B cell (primary cell): ENCODE measurements around the gene TAF1B. TPM values are rescaled to one million over a fixed set of nuclear protein-coding genes. Genes with fewer than 3 reads are reported as not detected.

Experiments used
- ATAC-seq: fragments of 200-7000 bp; cut with Tn5 transposase; one replicate; pipeline ENCODE4 v1.10.0; 2021; ENCODE audit warnings: low read depth, mild to moderate bottlenecking, moderate number of reproducible peaks, moderate library complexity
- CTCF ChIA-PET: fragments of 350-600 bp; sonication (Branson Sonifier 250); formaldehyde crosslinking; loops from one replicate; lab custom pipeline; 2021; ENCODE audit warnings: antibody characterized with exemption, inconsistent platforms; lab: Charles Lee
- POLR2A ChIA-PET: fragments of 350-600 bp; sonication (Branson Sonifier 250); formaldehyde crosslinking; loops from one replicate; lab custom pipeline; 2021; ENCODE audit warnings: antibody characterized with exemption; lab: Charles Lee
- DNase-seq: peaks from one replicate; pipeline ENCODE4 v3.0.0; 2013
- H2AFZ ChIP-seq: 2 replicates; pipeline ENCODE4 v1.6.1; 2012; ENCODE audit warnings: mild to moderate bottlenecking, low read depth, low read length; ENCODE audit not compliant: insufficient read depth, poor library complexity, severe bottlenecking
- H3K27ac ChIP-seq, 2 donors: 1 replicate in 1 of 2; 2 replicates in 1 of 2; pipeline ENCODE4 v1.5.1; 2012 to 2013; ENCODE audit warnings: low read length in 2 of 2, mild to moderate bottlenecking in 2 of 2, moderate library complexity in 1 of 2
- H3K27me3 ChIP-seq, 4 experiments: fragments of 200-600 bp in 1 of 4; sonication (generic) in 1 of 4; replicated peaks in 1 of 4; 1 replicate in 2 of 4; 2 replicates in 2 of 4; pipeline versions ENCODE4 v1.6.1 to v1.7.0; 2013 to 2016; ENCODE audit warnings: low read length in 3 of 4, mild to moderate bottlenecking in 2 of 4, mixed read lengths in 1 of 4, moderate library complexity in 1 of 4; ENCODE audit not compliant: insufficient read depth in 4 of 4, control insufficient read depth in 3 of 4; ENCODE audit errors: control extremely low read depth in 1 of 4
- H3K36me3 ChIP-seq, 2 experiments: replicated peaks in 1 of 2; 1 replicate in 1 of 2; 2 replicates in 1 of 2; pipeline versions ENCODE4 v1.6.1 to v1.7.1; 2013; ENCODE audit warnings: low read length in 1 of 2; ENCODE audit not compliant: insufficient read depth in 2 of 2, control insufficient read depth in 1 of 2; ENCODE audit errors: control extremely low read depth in 1 of 2, extremely low read depth in 1 of 2
- H3K4me1 ChIP-seq, 2 donors: fragments of 200-600 bp in 1 of 2; sonication (generic) in 1 of 2; 1 replicate in 1 of 2; 2 replicates in 1 of 2; pipeline versions ENCODE4 v1.5.1 to v1.6.1; 2013 to 2017; ENCODE audit warnings: low read length in 2 of 2; ENCODE audit not compliant: control insufficient read depth in 2 of 2, insufficient read depth in 2 of 2
- H3K4me2 ChIP-seq: replicated peaks from 2 replicates; pipeline ENCODE3; 2012; ENCODE audit warnings: mild to moderate bottlenecking, low read depth, low read length; ENCODE audit not compliant: poor library complexity, severe bottlenecking
- H3K4me3 ChIP-seq, 5 experiments: fragments of 200-600 bp in 1 of 5; sonication (generic) in 1 of 5; 1 replicate in 3 of 5; 2 replicates in 2 of 5; pipeline versions ENCODE4 v1.5.1 to v1.7.0; 2011 to 2016; ENCODE audit warnings: low read length in 4 of 5, mild to moderate bottlenecking in 4 of 5, low read depth in 2 of 5, control low read depth in 1 of 5, moderate library complexity in 1 of 5; ENCODE audit not compliant: insufficient read depth in 1 of 5; ENCODE audit errors: control extremely low read depth in 1 of 5, extremely low read depth in 1 of 5
- H3K79me2 ChIP-seq: fragments of 200-600 bp; sonication (generic); one replicate; pipeline ENCODE4 v1.6.0; 2016; ENCODE audit warnings: low read length; ENCODE audit not compliant: control insufficient read depth, insufficient read depth
- H3K9ac ChIP-seq: fragments of 200-600 bp; sonication (generic); 2 replicates; pipeline ENCODE4 v1.6.1; 2017; ENCODE audit warnings: mild to moderate bottlenecking, low read length, moderate library complexity
- H3K9me3 ChIP-seq, 3 donors: one replicate each; pipeline versions ENCODE4 v1.6.1 to v1.7.1; 2013; ENCODE audit warnings: low read length in 2 of 3; ENCODE audit not compliant: control insufficient read depth in 2 of 3, insufficient read depth in 1 of 3; ENCODE audit errors: control extremely low read depth in 1 of 3
- H4K20me1 ChIP-seq: 2 replicates; pipeline ENCODE4 v1.6.0; 2012; ENCODE audit warnings: mild to moderate bottlenecking, low read length; ENCODE audit not compliant: insufficient read depth, control insufficient read depth, poor library complexity, severe bottlenecking
- H3K27ac Mint-ChIP-seq: one replicate; pipeline ENCODE4 v1.8.0; 2021; ENCODE audit warnings: mixed read lengths
- H3K27me3 Mint-ChIP-seq: one replicate; pipeline ENCODE4 v1.8.0; 2021; ENCODE audit warnings: mixed read lengths
- H3K4me1 Mint-ChIP-seq: one replicate; pipeline ENCODE4 v1.8.0; 2021; ENCODE audit warnings: mixed read lengths
- H3K4me3 Mint-ChIP-seq: one replicate; pipeline ENCODE4 v1.8.0; 2021; ENCODE audit warnings: mixed read lengths
- H3K9me3 Mint-ChIP-seq: one replicate; pipeline ENCODE4 v1.8.0; 2022; ENCODE audit warnings: mixed read lengths; ENCODE audit not compliant: insufficient read depth
- CTCF ChIP-seq: fragments of 200-600 bp; IDR thresholded peaks from one replicate; pipeline ENCODE4 v1.8.0; 2022; ENCODE audit warnings: antibody characterized with exemption, mild to moderate bottlenecking
- EZH2 ChIP-seq: IDR thresholded peaks from 2 replicates; pipeline ENCODE4 v1.6.1; 2012; ENCODE audit warnings: borderline replicate concordance, low read depth, mild to moderate bottlenecking, moderate library complexity, low read length; ENCODE audit not compliant: insufficient read depth, poor library complexity, severe bottlenecking
- WGBS: methylation state at CpG from one replicate; pipeline ENCODE4 v1.1.5; 2013; ENCODE audit warnings: missing lambda C conversion rate; ENCODE audit not compliant: insufficient coverage; 5-methylcytosine and 5-hydroxymethylcytosine counted together
- intact Hi-C: fragments of 100-400 bp; cut with micrococcal nuclease; formaldehyde crosslinking; loops from one replicate; pipeline ENCODE4 v1.10.0; 2022
- polyA plus RNA-seq: library from polyadenylated mRNA; depleted of rRNA; stranded (reverse); fragments of >200 nt; gene quantifications from 2 replicates; pipeline ENCODE4 v1.2.3, GENCODE V29; 2012
- total RNA-seq, 2 donors: library from RNA; stranded (reverse); fragments of 120-200 nt in 1 of 2; gene quantifications; 1 replicate in 1 of 2; 2 replicates in 1 of 2; pipeline versions ENCODE4 v1.2.3 to v1.2.4, GENCODE V29; 2013 to 2022

TAF1B gene
- total and polyA plus RNA-seq, 2 donors (not counting 1 experiment from before 2014, with no cell fraction given) = 4.5 to 25.5 TPM

GRCh38 chr2:9793918-9794717 lies 49.2 kb upstream of the TAF1B start:
- Histone ChIP-seq H2AFZ (no peak overlapping the region), H4K20me1 (no peaks in the 10 kb centered on the region), H3K9ac (no peak overlapping the region), H3K4me2 (no peak overlapping the region), H3K27ac (no peak overlapping the region), H3K4me3 (no peak overlapping the region), H3K79me2 (no peaks in the 10 kb centered on the region), H3K27me3 (no peaks in the 10 kb centered on the region), H3K36me3 (no peaks in the 10 kb centered on the region), H3K9me3 (peaks cover 0 to 27% (median 0%) of the 10 kb centered on the region in 3 donors), H3K4me1 (peaks cover 13 to 26% of the 10 kb centered on the region in 2 donors)
- intact Hi-C loops = no loop called here
- Mint-ChIP-seq H3K9me3 (no peaks in the 10 kb centered on the region), H3K4me3 (no peak overlapping the region), H3K27me3 (no peaks in the 10 kb centered on the region), H3K27ac (no peak overlapping the region), H3K4me1 (peaks cover 22% of the 10 kb centered on the region)
- WGBS = 95% methylated on average over 11 of the region's 17 CpGs
- POLR2A ChIA-PET = no interaction called here
- CTCF ChIA-PET = interaction anchor here (1.1 kb wide), 1 partner anchor 50 kb away, joined by 3 read pairs; the partner anchor contains the start of gene TAF1B
- TF ChIP-seq EZH2 (no peak), CTCF (no peak)
- DNase-seq = no peak
- ATAC-seq = no peak

DNA sequence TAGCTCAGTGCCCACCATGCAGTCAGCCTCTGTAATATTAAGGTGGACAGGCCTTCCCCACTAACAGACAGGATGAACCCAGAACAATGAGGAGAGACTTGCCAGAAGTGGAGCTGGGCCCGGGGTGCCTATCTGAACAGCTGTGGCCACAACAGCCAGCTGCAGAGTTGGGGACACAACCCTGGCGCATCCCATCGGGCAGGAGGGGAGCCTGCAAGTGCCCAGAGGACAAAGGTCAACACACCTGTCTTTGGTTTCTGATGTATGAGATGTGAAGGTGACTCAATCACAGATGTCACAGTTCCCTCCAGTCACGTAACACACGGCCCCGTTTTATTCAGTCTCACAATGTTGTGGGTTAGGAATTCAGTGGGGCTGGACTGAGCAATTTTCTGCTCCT lies 48.2 kb upstream of the TAF1B start:
- H3K4me1 Mint-ChIP-seq = peaks cover 31% of the 10 kb centered on the region
- ChIA-PET POLR2A (no interaction called here), CTCF (interaction anchor here (1.1 kb wide), 1 partner anchor 49 kb away, joined by 3 read pairs; the partner anchor contains the start of gene TAF1B)
- no peak overlapping the region for H2AFZ ChIP-seq
- no peak overlapping the region for H3K4me3 ChIP-seq
- peaks cover 7% of the 10 kb centered on the region for H3K27me3 Mint-ChIP-seq
- no peak overlapping the region for H3K9ac ChIP-seq
- H3K27ac Mint-ChIP-seq = no peak overlapping the region
- 71% methylated on average over 6 of the region's 6 CpGs for WGBS
- H3K27ac ChIP-seq = no peak overlapping the region
- no peak overlapping the region for H3K4me2 ChIP-seq
- H3K9me3 Mint-ChIP-seq = no peaks in the 10 kb centered on the region
- H3K4me3 Mint-ChIP-seq = no peak overlapping the region
- intact Hi-C loops = no loop called here
- H3K79me2 ChIP-seq = no peaks in the 10 kb centered on the region
- TF ChIP-seq CTCF (no peak), EZH2 (no peak)
- peaks cover 0 to 4% (median 0%) of the 10 kb centered on the region in 4 experiments for H3K27me3 ChIP-seq
- H3K4me1 ChIP-seq = peaks cover 22 to 36% of the 10 kb centered on the region in 2 donors
- no peak for DNase-seq
- ATAC-seq = no peak
- H3K9me3 ChIP-seq = peaks cover 0 to 20% (median 0%) of the 10 kb centered on the region in 3 donors
- H3K36me3 ChIP-seq = no peaks in the 10 kb centered on the region
- H4K20me1 ChIP-seq = no peaks in the 10 kb centered on the region
